A549 treated with GW870086 at 1 μM for 4 hours (cell line): ENCODE data around the gene OR2L3. TPM values are rescaled to one million over a fixed set of nuclear protein-coding genes. Genes with fewer than 3 reads are reported as not detected.

Experiments used
- total RNA-seq: library from RNA; stranded (reverse); fragments of 200-300 nt; extraction: Qiagen RNA extraction; gene quantifications from 5 replicates; pipeline ENCODE4 v1.2.3, GENCODE V29; 2022; ENCODE audit warnings: low read depth

The OR2L3 gene, protein sequence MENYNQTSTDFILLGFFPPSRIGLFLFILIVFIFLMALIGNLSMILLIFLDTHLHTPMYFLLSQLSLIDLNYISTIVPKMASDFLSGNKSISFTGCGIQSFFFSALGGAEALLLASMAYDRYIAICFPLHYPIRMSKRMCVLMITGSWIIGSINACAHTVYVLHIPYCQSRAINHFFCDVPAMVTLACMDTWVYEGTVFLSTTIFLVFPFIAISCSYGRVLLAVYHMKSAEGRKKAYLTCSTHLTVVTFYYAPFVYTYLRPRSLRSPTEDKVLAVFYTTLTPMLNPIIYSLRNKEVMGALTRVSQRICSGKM
- total RNA-seq, result not detected in 5 replicates

DNA sequence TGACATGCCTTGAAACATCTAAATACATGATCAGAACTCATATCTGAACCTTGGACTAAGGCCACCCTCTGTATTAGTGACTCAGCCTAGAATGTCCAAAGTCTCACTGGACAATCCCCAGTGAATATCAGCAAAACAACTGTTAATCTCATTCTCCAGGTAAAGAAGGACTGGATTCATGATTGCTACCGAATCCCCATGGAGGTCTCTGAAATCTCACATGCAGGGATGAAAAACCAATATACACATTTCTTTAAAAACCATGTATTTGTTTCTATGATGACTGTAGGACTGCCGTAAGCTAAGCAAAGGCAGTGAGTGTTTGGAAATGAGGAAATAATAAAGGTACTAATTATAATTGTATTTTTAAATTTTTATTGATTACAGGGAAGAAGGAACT, at the start of gene OR2L3:
TSS of gene OR2L3 (plus strand) at position 301 of the 400 bp plus-strand sequence. CDS start 13,846 bp downstream, outside the sequence.

GRCh38 chr1:248013229-248013710, 33.4 kb upstream of the OR2L3 start, which contains the start of gene OR2L5:
Gene OR2L5 (plus strand): TSS chr1:248013660. CDS start chr1:248021948, 8,288 bp downstream.

DNA sequence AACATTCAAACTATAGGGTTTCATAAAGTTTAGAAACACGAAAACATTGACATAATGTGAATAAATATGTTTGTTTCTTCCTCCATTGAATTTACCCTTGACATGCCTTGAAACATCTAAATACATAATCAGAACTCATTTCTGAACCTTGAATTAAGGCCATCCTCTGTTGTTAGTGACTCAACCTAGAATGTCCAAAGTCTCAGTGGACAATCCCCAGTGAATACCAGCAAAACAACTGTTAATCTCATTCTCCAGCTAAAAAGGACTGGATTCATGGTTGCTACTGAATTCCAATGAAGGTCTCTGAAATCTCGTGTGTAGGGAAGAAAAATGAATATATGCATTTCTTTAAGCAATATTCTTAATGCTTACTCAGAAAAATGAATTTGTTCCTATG, 16.9 kb upstream of the OR2L3 start, which contains the start of gene OR2L2:
TSS of gene OR2L2 (plus strand) at position 301 of the 400 bp plus-strand sequence. CDS start 8,198 bp downstream, outside the sequence.

GRCh38 chr1:248094884-248095283, 48.2 kb downstream of the OR2L3 start, which contains the start of gene OR2L13:
Gene OR2L13 (plus strand): TSS chr1:248095184. CDS start chr1:248099376, 4,192 bp downstream.

Other genes starting within 250 kb of the OR2L3 start
- gene OR14A16, start 222.7 kb upstream of the OR2L3 start, total RNA-seq, result not detected in 5 replicates
- not detected in 5 replicates for gene OR11L1, start 204.9 kb upstream of the OR2L3 start, total RNA-seq
- gene TRIM58, start 189.6 kb upstream of the OR2L3 start, total RNA-seq, result not detected in 5 replicates
- not detected in 5 replicates for gene OR2W3, start 151.2 kb upstream of the OR2L3 start, total RNA-seq
- not detected in 5 replicates for gene OR2T8, start 126.6 kb upstream of the OR2L3 start, total RNA-seq
- not detected in 5 replicates for gene OR2AJ1, start 121.9 kb upstream of the OR2L3 start, total RNA-seq
- not detected in 5 replicates for gene OR2L8, start 98.0 kb upstream of the OR2L3 start, total RNA-seq
- gene OR2AK2, start 81.6 kb upstream of the OR2L3 start, total RNA-seq, result not detected in 5 replicates
- not detected in 5 replicates for gene OR2L5, start 33.2 kb upstream of the OR2L3 start, total RNA-seq
- not detected in 5 replicates for gene OR2L2, start 16.8 kb upstream of the OR2L3 start, total RNA-seq
- not detected in 5 replicates for gene OR2L13, start 48.3 kb downstream of the OR2L3 start, total RNA-seq
- gene OR2M5, start 98.3 kb downstream of the OR2L3 start, total RNA-seq, result not detected in 5 replicates
- gene OR2M2, start 128.0 kb downstream of the OR2L3 start, total RNA-seq, result not detected in 5 replicates
- gene OR2M3, start 150.4 kb downstream of the OR2L3 start, total RNA-seq, result not detected in 5 replicates
- not detected in 5 replicates for gene OR2M4, start 184.6 kb downstream of the OR2L3 start, total RNA-seq
- not detected in 5 replicates for gene OR2T33, start 231.1 kb downstream of the OR2L3 start, total RNA-seq